HG03558 (cell line): ENCODE measurements around the gene SFXN5.

Experiments used
- ATAC-seq: cut with Tn5 transposase; IDR thresholded peaks from one replicate; pipeline ENCODE4 v1.9.1; 2021; ENCODE audit warnings: moderate number of reproducible peaks; ENCODE audit not compliant: unreplicated experiment; ENCODE audit errors: extremely low read depth

Gene SFXN5

GRCh38 chr2:72931280-72931910 lies 140.1 kb downstream of the SFXN5 start:
- no peak for ATAC-seq

DNA sequence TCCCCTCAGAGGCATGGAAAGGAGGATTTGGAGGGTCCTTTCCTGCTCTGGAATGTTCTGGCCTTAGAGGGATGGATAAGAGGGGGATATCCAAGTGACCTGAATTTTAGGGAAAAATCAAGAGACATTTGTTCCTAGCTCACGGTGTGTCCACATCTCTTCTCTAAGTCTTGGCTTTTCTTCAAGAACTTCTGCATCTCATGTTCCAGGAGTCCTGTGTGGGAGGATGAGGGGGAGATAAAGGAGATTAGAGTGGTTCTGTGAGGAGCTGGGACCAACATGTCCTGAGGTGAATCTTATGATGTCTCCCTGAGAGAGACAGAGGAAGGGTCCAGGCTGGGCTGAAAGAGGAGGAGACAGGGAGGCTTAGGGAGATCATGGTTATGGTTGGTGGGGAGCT lies 142.5 kb downstream of the SFXN5 start:
- ATAC-seq, result no peak

DNA sequence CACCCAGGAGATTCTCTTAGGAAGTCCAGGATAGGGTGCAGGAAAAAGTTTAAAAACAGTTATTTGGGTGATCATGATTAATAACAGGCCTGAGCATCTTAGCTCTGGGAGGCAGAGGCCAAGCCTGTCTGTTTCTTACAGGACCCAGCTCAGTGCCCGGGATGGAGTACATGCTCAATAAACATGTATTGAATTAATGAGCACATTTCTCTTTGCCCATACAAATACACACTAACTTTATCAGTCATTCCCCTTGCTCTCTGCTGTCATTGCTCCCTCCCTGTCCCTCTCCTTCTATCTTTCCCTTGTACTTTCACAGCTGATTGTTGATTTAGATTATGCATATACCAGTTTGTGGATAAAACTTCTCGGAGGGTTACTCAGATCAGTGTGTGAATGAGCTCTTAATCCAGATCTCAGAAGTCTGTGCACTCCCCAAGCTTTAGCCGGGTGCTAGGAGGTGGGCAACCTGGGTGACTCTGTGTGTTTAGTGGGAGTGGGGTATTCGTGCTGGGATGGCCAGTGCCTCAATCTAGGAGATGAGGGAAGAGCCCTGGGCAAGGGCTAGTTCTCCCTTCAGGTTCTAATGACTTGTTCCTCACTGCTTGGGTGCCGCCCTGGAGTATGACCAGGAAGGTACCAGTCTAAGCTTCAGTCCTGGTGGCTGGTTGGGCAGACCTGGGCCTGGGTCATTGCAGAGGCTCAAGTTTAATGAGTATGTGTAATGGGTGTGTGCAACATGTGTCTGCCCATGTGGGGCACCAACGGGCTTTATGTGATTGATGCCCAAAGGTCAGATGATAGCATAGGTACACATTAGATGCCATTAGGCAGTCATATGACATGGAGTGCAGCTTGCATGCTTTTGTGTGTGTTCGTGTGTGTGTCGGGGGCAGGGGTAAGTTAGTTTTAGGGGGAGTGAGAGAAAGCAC lies 143.6 kb downstream of the SFXN5 start:
- ATAC-seq, result no peak

DNA sequence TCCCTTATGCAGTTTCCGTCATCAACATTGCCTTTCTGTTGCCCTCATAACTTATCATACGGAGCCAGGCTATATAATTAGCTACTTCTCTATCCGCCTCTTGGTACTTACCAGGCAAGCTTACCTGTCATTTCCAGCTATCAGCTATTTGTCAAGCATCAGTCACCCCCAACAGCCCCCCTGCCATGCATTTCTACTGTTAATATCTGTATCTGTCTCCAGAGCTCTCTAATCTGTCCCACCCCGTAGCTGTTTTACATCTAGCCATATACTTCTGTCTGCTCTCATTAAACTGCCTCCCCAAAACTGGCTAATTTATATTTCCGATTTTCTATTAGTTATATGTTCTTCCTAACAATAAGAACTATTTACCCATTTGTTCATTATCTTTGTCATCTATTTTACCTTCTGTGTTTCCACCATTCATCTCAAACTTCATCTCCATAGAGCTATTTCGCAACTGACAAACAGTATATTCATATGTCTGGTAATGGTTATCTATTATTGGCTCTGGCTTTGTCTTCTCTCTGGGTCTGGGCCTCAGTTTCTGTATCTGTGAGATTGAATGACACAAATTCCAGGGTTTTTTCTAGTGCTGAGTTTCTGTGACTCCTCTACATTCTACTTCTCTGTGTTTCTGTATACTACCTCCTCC lies 144.6 kb downstream of the SFXN5 start:
- no peak for ATAC-seq

DNA sequence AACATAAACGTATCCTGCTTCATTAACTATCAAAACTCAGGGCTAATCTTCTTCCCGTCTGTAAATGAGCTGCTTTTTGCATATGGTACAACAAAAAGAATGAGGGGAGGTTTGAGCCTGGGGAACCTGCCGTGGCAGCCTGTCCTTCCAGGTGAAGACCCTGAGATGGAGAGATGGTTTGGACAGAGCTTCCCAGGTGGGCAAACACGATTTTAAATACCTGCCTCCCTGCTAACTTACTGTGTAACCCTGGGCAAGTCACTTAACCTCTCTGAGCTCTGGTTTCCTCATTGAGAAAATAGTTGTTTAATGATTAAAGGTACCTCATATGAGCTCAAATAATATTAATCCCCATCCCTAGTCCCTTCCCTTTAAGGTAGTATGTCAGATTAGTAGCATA lies 145.1 kb downstream of the SFXN5 start:
- no peak for ATAC-seq

GRCh38 chr2:72925328-72925943 lies 146.1 kb downstream of the SFXN5 start:
- no peak for ATAC-seq

GRCh38 chr2:72924353-72925240 lies 146.9 kb downstream of the SFXN5 start:
- no peak for ATAC-seq

GRCh38 chr2:72923833-72924352 lies 147.6 kb downstream of the SFXN5 start:
- no peak for ATAC-seq

DNA sequence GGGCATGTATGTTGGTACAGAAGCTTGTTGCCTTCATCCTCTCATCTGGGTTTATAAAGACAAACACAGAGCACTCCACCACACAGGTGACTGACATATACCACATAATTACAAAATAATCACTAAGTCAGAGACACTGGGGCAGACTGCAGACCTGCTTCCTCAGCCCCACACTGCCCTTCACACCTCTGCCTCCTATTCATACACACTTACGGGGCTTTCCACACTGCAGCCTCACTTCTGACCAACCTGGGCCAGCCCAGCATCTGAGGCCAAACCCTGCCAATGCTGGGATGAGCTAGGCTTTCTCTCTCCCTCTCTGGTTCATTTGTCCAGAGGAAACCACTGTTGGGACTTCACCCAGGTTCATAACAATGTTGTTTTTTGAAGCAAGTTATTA lies 149.7 kb downstream of the SFXN5 start:
- no peak for ATAC-seq

GRCh38 chr2:72921088-72921851 lies 150.2 kb downstream of the SFXN5 start:
- ATAC-seq, result no peak

GRCh38 chr2:72920318-72921087 lies 151.0 kb downstream of the SFXN5 start:
- ATAC-seq, result no peak

DNA sequence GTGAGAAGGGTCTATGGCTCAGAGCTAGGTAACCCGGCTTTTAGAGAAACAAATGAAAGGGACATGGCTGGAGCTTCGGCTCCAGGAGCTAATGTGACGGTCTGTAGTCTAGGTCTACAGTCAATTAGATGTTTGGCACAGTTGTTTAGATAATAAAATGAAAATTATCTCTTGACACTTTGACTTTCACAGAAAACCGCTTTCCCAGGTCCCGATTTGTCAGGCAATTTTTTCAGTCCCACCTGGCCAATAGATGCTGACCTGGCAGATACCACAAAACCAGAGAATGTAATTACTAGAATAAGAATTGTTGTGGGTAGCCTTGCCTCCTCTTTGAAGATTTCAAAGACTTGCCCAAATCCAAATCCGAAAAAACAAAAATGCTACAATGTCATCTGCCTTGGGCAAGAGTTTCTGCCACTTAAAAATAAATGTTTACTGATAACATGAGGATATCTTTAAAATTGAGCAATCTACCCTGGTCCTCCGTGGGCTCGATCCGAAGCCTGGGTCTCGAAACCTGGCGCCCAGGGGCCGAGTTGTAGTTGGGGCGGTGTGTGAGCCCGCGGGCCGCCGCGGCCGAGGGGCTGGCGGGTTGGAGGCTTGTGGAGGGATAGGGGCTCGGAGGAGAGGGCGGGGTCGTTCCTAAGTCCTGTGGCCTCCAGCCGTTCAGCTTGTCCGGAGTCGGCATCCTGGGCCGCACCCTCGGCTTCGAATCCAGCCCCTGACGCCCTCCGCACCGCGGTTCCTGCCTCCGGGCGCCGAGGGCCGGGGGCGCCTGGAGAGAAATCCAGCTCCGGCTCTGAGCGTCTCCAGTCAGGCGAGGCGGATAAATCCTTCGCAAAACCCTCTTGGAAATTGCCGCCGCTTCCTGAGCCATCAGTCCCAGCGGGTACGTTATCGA lies 151.8 kb downstream of the SFXN5 start:
- no peak for ATAC-seq

DNA sequence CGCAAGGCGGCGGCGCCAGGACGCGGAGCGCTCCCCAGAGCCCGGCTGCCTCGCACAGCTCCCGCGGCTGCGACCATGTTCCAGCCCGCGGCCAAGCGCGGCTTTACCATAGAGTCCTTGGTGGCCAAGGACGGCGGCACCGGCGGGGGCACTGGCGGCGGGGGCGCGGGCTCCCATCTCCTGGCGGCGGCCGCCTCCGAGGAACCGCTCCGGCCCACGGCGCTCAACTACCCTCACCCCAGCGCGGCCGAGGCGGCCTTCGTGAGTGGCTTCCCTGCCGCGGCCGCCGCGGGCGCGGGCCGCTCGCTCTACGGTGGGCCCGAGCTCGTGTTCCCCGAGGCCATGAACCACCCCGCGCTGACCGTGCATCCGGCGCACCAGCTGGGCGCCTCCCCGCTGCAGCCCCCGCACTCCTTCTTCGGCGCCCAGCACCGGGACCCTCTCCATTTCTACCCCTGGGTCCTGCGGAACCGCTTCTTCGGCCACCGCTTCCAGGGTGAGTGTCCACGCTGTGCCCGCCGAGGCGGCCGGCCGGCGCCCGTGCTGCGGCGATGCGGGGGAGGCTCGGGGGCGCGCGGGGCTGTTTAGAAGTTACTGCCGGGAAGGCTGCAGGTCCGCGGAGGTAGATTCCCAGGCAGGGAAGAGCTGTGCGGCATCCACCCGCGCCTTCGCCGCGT lies 153.5 kb downstream of the SFXN5 start:
- ATAC-seq, result no peak

- no peak for ATAC-seq
These were observed 154.2 kb downstream of the SFXN5 start, which contains the start of gene EMX1 for GRCh38 chr2:72917138-72917876. EMX1 (plus strand) TSS chr2:72917519; CDS start chr2:72917853, 334 bp downstream.

GRCh38 chr2:72916743-72917137 lies 154.8 kb downstream of the SFXN5 start:
- no peak for ATAC-seq
